Skeletal muscle tissue (tissue), 5 donors: ENCODE measurements around the gene TIMM10. TPM values are rescaled to one million over a fixed set of nuclear protein-coding genes. Genes with fewer than 3 reads are reported as not detected.

Source experiments
- H3K27ac ChIP-seq: one replicate; pipeline ENCODE4 v1.7.0; 2013; ENCODE audit warnings: mild to moderate bottlenecking, low read depth, low read length, inconsistent platforms
- H3K27me3 ChIP-seq, 3 donors: one replicate each; pipeline ENCODE4 v1.7.0; 2013; ENCODE audit warnings: low read length in 3 of 3; ENCODE audit not compliant: control insufficient read depth in 3 of 3, insufficient read depth in 3 of 3
- H3K36me3 ChIP-seq, 3 donors: one replicate each; pipeline ENCODE4 v1.7.0; 2013; ENCODE audit warnings: low read length in 3 of 3; ENCODE audit not compliant: control insufficient read depth in 3 of 3, insufficient read depth in 3 of 3
- H3K4me1 ChIP-seq, 3 donors: one replicate each; pipeline ENCODE4 v1.7.0; 2013; ENCODE audit warnings: low read length in 3 of 3, mild to moderate bottlenecking in 3 of 3; ENCODE audit not compliant: control insufficient read depth in 3 of 3, insufficient read depth in 3 of 3
- H3K4me3 ChIP-seq, 3 donors: one replicate each; pipeline ENCODE4 v1.7.0; 2013; ENCODE audit warnings: low read length in 3 of 3
- H3K9ac ChIP-seq, 3 donors: one replicate each; pipeline ENCODE4 v1.7.0; 2013; ENCODE audit warnings: low read length in 3 of 3, mild to moderate bottlenecking in 3 of 3, moderate library complexity in 2 of 3, low read depth in 1 of 3
- H3K9me3 ChIP-seq, 3 donors: one replicate each; pipeline ENCODE4 v1.7.0; 2013; ENCODE audit warnings: low read length in 3 of 3; ENCODE audit not compliant: control insufficient read depth in 3 of 3
- small RNA-seq: library from RNA; depleted of rRNA; stranded (forward); fragments of <200 nt; gene quantifications from one replicate; pipeline ENCODE3, GENCODE V24; 2014
- total RNA-seq: library from RNA; depleted of rRNA; stranded (reverse); fragments of >200 nt; gene quantifications from one replicate; pipeline ENCODE4 v1.2.3, GENCODE V29; 2014
- donor health status: Osteomylitis.

The TIMM10 gene
- total RNA-seq, 1 donor from 2014 or later = 64.2 TPM

- no peak overlapping the region for H3K9ac ChIP-seq
- peaks cover 12 to 14% (median 14%) of the 10 kb centered on the region in 3 donors for H3K36me3 ChIP-seq
- H3K27ac ChIP-seq = no peak overlapping the region
- peaks cover 0 to 9% (median 6%) of the 10 kb centered on the region in 3 donors for H3K27me3 ChIP-seq
- H3K4me3 ChIP-seq = no peak overlapping the region
- peaks cover 20 to 25% (median 23%) of the 10 kb centered on the region in 3 donors for H3K4me1 ChIP-seq
- no peaks in the 10 kb centered on the region for H3K9me3 ChIP-seq
These were observed 50.0 kb downstream of the TIMM10 start for GRCh38 chr11:57480409-57481137.

- Histone ChIP-seq H3K27me3 (peaks cover 0 to 9% (median 6%) of the 10 kb centered on the region in 3 donors), H3K36me3 (peaks cover 6 to 8% (median 7%) of the 10 kb centered on the region in 3 donors), H3K9ac (no peak overlapping the region), H3K9me3 (no peaks in the 10 kb centered on the region), H3K27ac (no peak overlapping the region), H3K4me3 (no peak overlapping the region), H3K4me1 (peaks cover 20 to 25% (median 23%) of the 10 kb centered on the region in 3 donors)
These were observed 50.6 kb downstream of the TIMM10 start for GRCh38 chr11:57479911-57480310.

- Histone ChIP-seq H3K36me3 (peaks cover 0 to 4% (median 1%) of the 10 kb centered on the region in 3 donors), H3K4me1 (peaks cover 23 to 24% (median 23%) of the 10 kb centered on the region in 3 donors), H3K4me3 (no peak overlapping the region), H3K27me3 (peaks cover 0 to 9% (median 7%) of the 10 kb centered on the region in 3 donors), H3K9me3 (no peaks in the 10 kb centered on the region), H3K27ac (no peak overlapping the region), H3K9ac (no peak overlapping the region)
These were observed 51.4 kb downstream of the TIMM10 start for GRCh38 chr11:57479021-57479663.

Small RNAs within 50 kb of the gene (small RNA-seq; reads per million reads assigned to genes)
- gene RN7SL605P = not detected

Other genes starting within 250 kb of the TIMM10 start
- 65.2 TPM for gene TNKS1BP1, start 205.8 kb downstream of the TIMM10 start, total RNA-seq
- 38.6 TPM for gene SSRP1, start 194.9 kb downstream of the TIMM10 start, total RNA-seq
- gene P2RX3, start 192.4 kb downstream of the TIMM10 start, total RNA-seq = 1.6 TPM
- gene PRG3, start 149.6 kb downstream of the TIMM10 start, total RNA-seq = 2.6 TPM
- 1.0 TPM for gene PRG2, start 140.1 kb downstream of the TIMM10 start, total RNA-seq
- 15.1 TPM for gene SLC43A3, start 103.6 kb downstream of the TIMM10 start, total RNA-seq
- not detected for gene RTN4RL2, start 70.2 kb downstream of the TIMM10 start, total RNA-seq
- 18.3 TPM for gene SLC43A1, start 15.1 kb downstream of the TIMM10 start, total RNA-seq
- 69.9 TPM for gene SMTNL1, start 6.8 kb upstream of the TIMM10 start, total RNA-seq
- gene UBE2L6, start 36.9 kb upstream of the TIMM10 start, total RNA-seq = 15.7 TPM
- gene SERPING1, start 66.9 kb upstream of the TIMM10 start, total RNA-seq = 15.1 TPM
- gene YPEL4, start 119.2 kb upstream of the TIMM10 start, total RNA-seq = 0.52 TPM
- gene CLP1, start 127.0 kb upstream of the TIMM10 start, total RNA-seq = 20.4 TPM
- 19.3 TPM for gene ZDHHC5, start 137.4 kb upstream of the TIMM10 start, total RNA-seq
- gene MED19, start 181.5 kb upstream of the TIMM10 start, total RNA-seq = 11.0 TPM
- gene TMX2, start 181.8 kb upstream of the TIMM10 start, total RNA-seq = 30.3 TPM
- 61.1 TPM for gene SELENOH, start 210.7 kb upstream of the TIMM10 start, total RNA-seq
- gene BTBD18, start 221.1 kb upstream of the TIMM10 start, total RNA-seq = not detected
- gene CTNND1, start 231.0 kb upstream of the TIMM10 start, total RNA-seq = 121 TPM